H9 (cell line): ENCODE measurements around the gene MT4. TPM values are rescaled to one million over a fixed set of nuclear protein-coding genes. Genes with fewer than 3 reads are reported as not detected.

Experiments
- DNase-seq: peaks from one replicate; pipeline ENCODE4 v3.0.0-alpha.2; 2017
- H2AFZ ChIP-seq: one replicate; pipeline ENCODE4 v1.6.1; 2013; ENCODE audit warnings: mild to moderate bottlenecking, low read length, control low read depth, moderate library complexity
- H2AK5ac ChIP-seq: 2 replicates; pipeline ENCODE4 v1.6.1; 2013; ENCODE audit warnings: low read length, control low read depth, mixed read lengths; ENCODE audit not compliant: insufficient read length
- H2BK120ac ChIP-seq: one replicate; pipeline ENCODE4 v1.6.1; 2013; ENCODE audit warnings: low read depth, mild to moderate bottlenecking, low read length, control low read depth, inconsistent platforms; ENCODE audit not compliant: poor library complexity, severe bottlenecking
- H2BK12ac ChIP-seq: 2 replicates; pipeline ENCODE4 v1.6.1; 2013; ENCODE audit warnings: low read length, control low read depth, mixed read lengths, low read depth; ENCODE audit not compliant: insufficient read length
- H2BK15ac ChIP-seq: 2 replicates; pipeline ENCODE4 v1.6.1; 2013; ENCODE audit warnings: low read depth, low read length, control low read depth
- H2BK20ac ChIP-seq: one replicate; pipeline ENCODE4 v1.6.1; 2013; ENCODE audit warnings: low read depth, mild to moderate bottlenecking, low read length, control low read depth, inconsistent platforms; ENCODE audit not compliant: poor library complexity, severe bottlenecking
- H2BK5ac ChIP-seq: 2 replicates; pipeline ENCODE4 v1.6.1; 2013; ENCODE audit warnings: low read length, control low read depth, mixed read lengths; ENCODE audit not compliant: insufficient read length
- H3K14ac ChIP-seq: 2 replicates; pipeline ENCODE4 v1.6.1; 2013; ENCODE audit warnings: low read length, control low read depth; ENCODE audit not compliant: insufficient read depth
- H3K18ac ChIP-seq: 2 replicates; pipeline ENCODE4 v1.6.1; 2013; ENCODE audit warnings: low read depth, mild to moderate bottlenecking, mixed read lengths, low read length, control low read depth; ENCODE audit not compliant: insufficient read length
- H3K23ac ChIP-seq: 2 replicates; pipeline ENCODE4 v1.6.1; 2013; ENCODE audit warnings: low read length, control low read depth, mixed read lengths, low read depth; ENCODE audit not compliant: insufficient read length
- H3K23me2 ChIP-seq: 2 replicates; pipeline ENCODE4 v1.6.1; 2013; ENCODE audit warnings: low read depth, mild to moderate bottlenecking, mixed read lengths, low read length, control low read depth; ENCODE audit not compliant: insufficient read length, poor library complexity, severe bottlenecking
- H3K27ac ChIP-seq: 2 replicates; pipeline ENCODE4 v1.5.1; 2013; ENCODE audit warnings: low read length, control low read depth, mixed read lengths, low read depth; ENCODE audit not compliant: insufficient read length
- H3K27me3 ChIP-seq: 2 replicates; pipeline ENCODE4 v1.6.1; 2013; ENCODE audit warnings: low read length, control low read depth, inconsistent platforms; ENCODE audit not compliant: insufficient read depth
- H3K4ac ChIP-seq: 2 replicates; pipeline ENCODE4 v1.6.1; 2013; ENCODE audit warnings: low read depth, mild to moderate bottlenecking, control low read depth, inconsistent platforms, low read length, moderate library complexity
- H3K4me1 ChIP-seq: 2 replicates; pipeline ENCODE4 v1.6.1; 2013; ENCODE audit warnings: low read length, control low read depth, inconsistent platforms; ENCODE audit not compliant: insufficient read depth
- H3K4me2 ChIP-seq: 2 replicates; pipeline ENCODE4 v1.6.1; 2013; ENCODE audit warnings: low read length, control low read depth, mixed read lengths; ENCODE audit not compliant: insufficient read length, insufficient read depth
- H3K56ac ChIP-seq: 2 replicates; pipeline ENCODE4 v1.6.1; 2013; ENCODE audit warnings: low read depth, mild to moderate bottlenecking, mixed read lengths, low read length, control low read depth; ENCODE audit not compliant: insufficient read length
- H3K79me1 ChIP-seq: 2 replicates; pipeline ENCODE4 v1.6.1; 2013; ENCODE audit warnings: low read depth, mild to moderate bottlenecking, moderate library complexity, low read length, control low read depth, inconsistent platforms; ENCODE audit not compliant: insufficient read depth, poor library complexity, severe bottlenecking
- H3K79me2 ChIP-seq: 2 replicates; pipeline ENCODE4 v1.6.1; 2013; ENCODE audit warnings: low read length, control low read depth, inconsistent platforms; ENCODE audit not compliant: insufficient read depth
- H3K9ac ChIP-seq: 2 replicates; pipeline ENCODE4 v1.6.1; 2013; ENCODE audit warnings: low read length, control low read depth, mixed read lengths; ENCODE audit not compliant: insufficient read length; ENCODE audit errors: extremely low read depth
- H3K9me3 ChIP-seq: one replicate; pipeline ENCODE4 v1.6.1; 2013; ENCODE audit warnings: low read depth, low read length, inconsistent platforms; ENCODE audit not compliant: control insufficient read depth
- H3T11ph ChIP-seq: one replicate; pipeline ENCODE4 v1.6.1; 2013; ENCODE audit warnings: mild to moderate bottlenecking, low read length, control low read depth, inconsistent platforms
- H4K20me1 ChIP-seq: one replicate; pipeline ENCODE4 v1.6.1; 2013; ENCODE audit not compliant: control insufficient read depth, insufficient read length, insufficient read depth
- H4K5ac ChIP-seq: 2 replicates; pipeline ENCODE4 v1.6.1; 2013; ENCODE audit warnings: low read depth, mild to moderate bottlenecking, mixed read lengths, low read length, control low read depth; ENCODE audit not compliant: insufficient read length
- H4K8ac ChIP-seq: replicated peaks from 2 replicates; pipeline ENCODE4 v1.6.1; 2013; ENCODE audit warnings: low read length, control low read depth, mixed read lengths, low read depth; ENCODE audit not compliant: insufficient read length
- H4K91ac ChIP-seq: 2 replicates; pipeline ENCODE4 v1.6.1; 2013; ENCODE audit warnings: low read depth, mild to moderate bottlenecking, moderate library complexity, mixed read lengths, low read length, control low read depth; ENCODE audit not compliant: insufficient read length
- H3K27ac Mint-ChIP-seq, 3 experiments: 2 replicates in 2 of 3; 3 replicates in 1 of 3; pipeline ENCODE4 v1.8.0; 2020 to 2021; ENCODE audit warnings: mixed read lengths in 3 of 3, mild to moderate bottlenecking in 1 of 3, moderate library complexity in 1 of 3
- H3K27me3 Mint-ChIP-seq: 2 replicates; pipeline ENCODE4 v1.8.0; 2021; ENCODE audit warnings: low read depth, mild to moderate bottlenecking, moderate library complexity, mixed read lengths
- H3K36me3 Mint-ChIP-seq, 3 experiments: 2 replicates in 2 of 3; 3 replicates in 1 of 3; pipeline ENCODE4 v1.8.0; 2020 to 2021; ENCODE audit warnings: low read depth in 3 of 3, mixed read lengths in 3 of 3; ENCODE audit not compliant: insufficient read depth in 1 of 3
- H3K4me1 Mint-ChIP-seq, 2 experiments: 2 replicates each; pipeline ENCODE4 v1.8.0; 2020; ENCODE audit warnings: mixed read lengths in 2 of 2
- H3K4me3 Mint-ChIP-seq, 2 experiments: 2 replicates in 1 of 2; 3 replicates in 1 of 2; pipeline ENCODE4 v1.8.0; 2020 to 2021; ENCODE audit warnings: mild to moderate bottlenecking in 2 of 2, mixed read lengths in 2 of 2, moderate library complexity in 1 of 2
- H3K9me3 Mint-ChIP-seq, 2 experiments: 2 replicates in 1 of 2; 3 replicates in 1 of 2; pipeline ENCODE4 v1.8.0; 2020; ENCODE audit warnings: mild to moderate bottlenecking in 2 of 2, mixed read lengths in 2 of 2, moderate library complexity in 1 of 2
- CTCF ChIP-seq: fragments of 200-600 bp; sonication (generic); conservative IDR thresholded peaks from 3 replicates; pipeline ENCODE4 v1.8.0; 2021; ENCODE audit warnings: antibody characterized with exemption, mild to moderate bottlenecking
- total RNA-seq: library from RNA; stranded (reverse); gene quantifications from 2 replicates; pipeline ENCODE4 v1.2.1, GENCODE V29; 2021

The MT4 gene
- total RNA-seq, 1 experiment from 2014 or later, result not detected

GRCh38 chr16:56613706-56614105, 48.8 kb downstream of the MT4 start:
- H4K91ac ChIP-seq, result no peak overlapping the region
- TF ChIP-seq CTCF, result no peak

More at GRCh38 chr16:56613706-56614105, 48.8 kb downstream of the MT4 start:
- no peak overlapping the region for H3K4ac ChIP-seq
- no peak for DNase-seq
- Mint-ChIP-seq H3K4me1 (peaks cover 36 to 44% of the 10 kb centered on the region in 2 experiments), H3K9me3 (peaks cover 0 to under 1% of the 10 kb centered on the region in 2 experiments; a peak in 1 of 5 replicates), H3K27ac (no peak overlapping the region), H3K36me3 (no peaks in the 10 kb centered on the region; a peak in 1 of 7 replicates), H3K27me3 (peaks cover 80% of the 10 kb centered on the region), H3K4me3 (no peak overlapping the region)
- no peak overlapping the region for H3K27ac ChIP-seq
- H3T11ph ChIP-seq, result no peak overlapping the region
- peaks cover 43% of the 10 kb centered on the region; the same call in 1 of the 2 replicates for H3K27me3 ChIP-seq
- peaks cover 13% of the 10 kb centered on the region for H3K23me2 ChIP-seq
- no peak overlapping the region for H2BK15ac ChIP-seq
- no peak overlapping the region for H2AFZ ChIP-seq
- H3K4me1 ChIP-seq, result peaks cover 6% of the 10 kb centered on the region; the same call in 1 of the 2 replicates
- no peak overlapping the region for H3K18ac ChIP-seq
- no peak overlapping the region for H4K5ac ChIP-seq
- no peak overlapping the region for H3K4me2 ChIP-seq
- H2BK5ac ChIP-seq, result no peak overlapping the region
- no peak overlapping the region for H3K56ac ChIP-seq
- H4K8ac ChIP-seq, result no peak overlapping the region
- H3K79me2 ChIP-seq, result no peaks in the 10 kb centered on the region
- no peak overlapping the region for H2AK5ac ChIP-seq
- no peak overlapping the region for H2BK120ac ChIP-seq
- no peak overlapping the region for H3K9ac ChIP-seq
- H2BK20ac ChIP-seq, result no peak overlapping the region
- no peaks in the 10 kb centered on the region for H4K20me1 ChIP-seq
- H3K79me1 ChIP-seq, result no peaks in the 10 kb centered on the region
- no peak overlapping the region for H2BK12ac ChIP-seq
- H3K9me3 ChIP-seq, result no peaks in the 10 kb centered on the region
- no peak overlapping the region for H3K23ac ChIP-seq
- H3K14ac ChIP-seq, result no peak overlapping the region
